HepG2 (cell line): ENCODE data around the gene HSD17B2. TPM values are rescaled to one million over a fixed set of nuclear protein-coding genes. Genes with fewer than 3 reads are reported as not detected.

Experiments used
- ATAC-seq: fragments of 200-7000 bp; cut with Tn5 transposase; 3 replicates; pipeline ENCODE4 v1.9.1; 2020; ENCODE audit warnings: mild to moderate bottlenecking, moderate library complexity
- BruUV-seq: library from RNA; stranded (reverse); fragments of 400-500 nt; replicated peaks from 2 replicates; lab custom pipeline; 2021; lab: Mats Ljungman, UMichigan
- CTCF ChIA-PET: fragments of 300-600 bp; formaldehyde crosslinking; extraction: SDS; loops from one replicate; lab custom pipeline; 2021; ENCODE audit warnings: low total read pairs, inconsistent platforms, low intra/inter-chr PET ratio; lab: Yijun Ruan, JAX
- POLR2A ChIA-PET: fragments of 350-600 bp; sonication (Branson Sonifier 250); formaldehyde crosslinking; loops from one replicate; lab custom pipeline; 2020; ENCODE audit warnings: antibody characterized with exemption, inconsistent platforms; lab: Yijun Ruan, JAX
- DNase-seq: peaks from one replicate; pipeline ENCODE4 v3.0.0-alpha.2; 2015; ENCODE audit warnings: low spot score
- FAIRE-seq: peaks from 3 replicates; lab custom pipeline; 2011; peaks lifted over from hg19 to GRCh38; lab: Jason Lieb, UNC
- H2AFZ ChIP-seq: one replicate; pipeline ENCODE4 v1.6.1; 2011; ENCODE audit warnings: low read length, inconsistent platforms
- H3K27ac ChIP-seq: fragments of 300-600 bp; 3 replicates; pipeline ENCODE4 v1.8.0; 2011; ENCODE audit warnings: mixed run types, mild to moderate bottlenecking, mixed read lengths, low read length, inconsistent platforms; ENCODE audit not compliant: insufficient read depth; ENCODE audit errors: extremely low read length
- H3K27me3 ChIP-seq, 2 experiments: fragments of 200-600 bp in 1 of 2; 2 replicates in 1 of 2; 3 replicates in 1 of 2; pipeline versions ENCODE4 v1.6.0 to v1.8.0; 2011; ENCODE audit warnings: low read length in 2 of 2, mild to moderate bottlenecking in 2 of 2, moderate library complexity in 2 of 2, inconsistent platforms in 1 of 2; ENCODE audit not compliant: insufficient read depth in 2 of 2, control insufficient read depth in 1 of 2
- H3K36me3 ChIP-seq, 2 experiments: fragments of 200-600 bp in 1 of 2; replicated peaks in 1 of 2; 2 replicates in 1 of 2; 3 replicates in 1 of 2; pipeline versions ENCODE4 v1.5.1 to v1.8.0; 2011; ENCODE audit warnings: low read length in 2 of 2, inconsistent platforms in 1 of 2; ENCODE audit not compliant: insufficient read depth in 2 of 2, control insufficient read depth in 1 of 2
- H3K4me1 ChIP-seq: 2 replicates; pipeline ENCODE4 v1.5.1; 2012; ENCODE audit warnings: low read length, inconsistent platforms; ENCODE audit not compliant: insufficient read depth
- H3K4me2 ChIP-seq: 2 replicates; pipeline ENCODE4 v1.6.0; 2011; ENCODE audit warnings: low read depth, low read length, inconsistent platforms
- H3K4me3 ChIP-seq, 3 experiments: fragments of 200-600 bp in 1 of 3; sonication (generic), shearing (Covaris generic) in 1 of 3; replicated peaks in 1 of 3; 2 replicates each; pipeline ENCODE4 v1.5.1; 2011 to 2016; ENCODE audit warnings: low read length in 3 of 3, inconsistent platforms in 2 of 3, low read depth in 2 of 3, mild to moderate bottlenecking in 2 of 3, control low read depth in 1 of 3, mixed read lengths in 1 of 3; ENCODE audit not compliant: insufficient read depth in 1 of 3
- H3K79me2 ChIP-seq: one replicate; pipeline ENCODE4 v1.6.1; 2011; ENCODE audit warnings: low read length, inconsistent platforms; ENCODE audit not compliant: insufficient read depth
- H3K9ac ChIP-seq: 2 replicates; pipeline ENCODE4 v1.6.0; 2011; ENCODE audit warnings: mild to moderate bottlenecking, low read depth, low read length, inconsistent platforms; ENCODE audit not compliant: insufficient read depth
- H3K9me3 ChIP-seq: 2 replicates; pipeline ENCODE4 v1.5.1; 2012; ENCODE audit warnings: mild to moderate bottlenecking, low read length
- H4K20me1 ChIP-seq: 2 replicates; pipeline ENCODE4 v1.6.0; 2011; ENCODE audit warnings: inconsistent platforms, mild to moderate bottlenecking, low read length, moderate library complexity; ENCODE audit not compliant: insufficient read depth
- JARID2 ChIP-seq: sonication (generic); formaldehyde crosslinking; IDR thresholded peaks from 2 replicates; pipeline ENCODE4 v1.8.1; 2023; ENCODE audit warnings: missing genetic modification reagents, inconsistent platforms; ENCODE audit not compliant: insufficient replicate concordance
- POLR2AphosphoS2 ChIP-seq: IDR thresholded peaks from 2 replicates; pipeline ENCODE4 v1.6.1; 2011; ENCODE audit warnings: low read depth, low read length, improper control_type of control experiment
- SIX4 ChIP-seq: sonication (generic); formaldehyde crosslinking; IDR thresholded peaks from 2 replicates; pipeline ENCODE4 v1.4.0; 2020; ENCODE audit warnings: missing genetic modification reagents
- ZBTB46 ChIP-seq: sonication (generic); formaldehyde crosslinking; IDR thresholded peaks from 2 replicates; pipeline ENCODE4 v1.4.0; 2020; ENCODE audit warnings: mild to moderate bottlenecking, missing genetic modification reagents, borderline replicate concordance
- ZNF329 ChIP-seq: sonication (generic); formaldehyde crosslinking; IDR thresholded peaks from 2 replicates; pipeline ENCODE4 v1.9.0; 2021; ENCODE audit warnings: low read depth, mild to moderate bottlenecking, missing genetic modification reagents
- in situ Hi-C: cut with HindIII; loops from 2 replicates; pipeline ENCODE4 v1.10.0; 2017; ENCODE audit warnings: low pct_unique_long_range_greater_than_20kb; ENCODE audit not compliant: extremely low pct_ligation_motif_present
- intact Hi-C: fragments of 100-400 bp; cut with micrococcal nuclease; formaldehyde crosslinking; loops from one replicate; pipeline ENCODE4 v1.10.0; 2022; ENCODE audit not compliant: unreplicated experiment
- polyA plus RNA-seq, 8 experiments: library from polyadenylated mRNA; depleted of rRNA in 3 of 8; stranded (reverse) in 7 of 8; unstranded in 1 of 8; fragments of >200 nt; fragmentation: Illumina TruSeq in 4 of 8; extraction: Trizol in 4 of 8; gene quantifications; 2 replicates each; pipeline versions ENCODE4 v1.2.1 to v1.2.3, GENCODE V29; 2011 to 2016; ENCODE audit warnings: low read depth in 4 of 8, missing spikeins in 1 of 8, mixed read lengths in 1 of 8; ENCODE audit not compliant: insufficient read depth in 1 of 8
- total RNA-seq, 5 experiments: library from RNA; depleted of rRNA; stranded (reverse); fragments of >200 nt; fragmentation: Illumina TruSeq; extraction: Trizol; gene quantifications; 2 replicates each; pipeline ENCODE4 v1.2.3, GENCODE V29; 2016; ENCODE audit warnings: low read depth in 1 of 5
- TF ChIP-seq, protein P1 (sequence below): sonication (generic); formaldehyde crosslinking; IDR thresholded peaks from 2 replicates; pipeline ENCODE4 v1.5.1; 2020; ENCODE audit warnings: missing genetic modification reagents, mild to moderate bottlenecking, borderline replicate concordance

Gene HSD17B2
- total and polyA plus RNA-seq, 2 of the 13 experiments (the other 11 are each of a cell fraction or from before 2014, with no cell fraction given), result 26.3 to 69.3 TPM

DNA sequence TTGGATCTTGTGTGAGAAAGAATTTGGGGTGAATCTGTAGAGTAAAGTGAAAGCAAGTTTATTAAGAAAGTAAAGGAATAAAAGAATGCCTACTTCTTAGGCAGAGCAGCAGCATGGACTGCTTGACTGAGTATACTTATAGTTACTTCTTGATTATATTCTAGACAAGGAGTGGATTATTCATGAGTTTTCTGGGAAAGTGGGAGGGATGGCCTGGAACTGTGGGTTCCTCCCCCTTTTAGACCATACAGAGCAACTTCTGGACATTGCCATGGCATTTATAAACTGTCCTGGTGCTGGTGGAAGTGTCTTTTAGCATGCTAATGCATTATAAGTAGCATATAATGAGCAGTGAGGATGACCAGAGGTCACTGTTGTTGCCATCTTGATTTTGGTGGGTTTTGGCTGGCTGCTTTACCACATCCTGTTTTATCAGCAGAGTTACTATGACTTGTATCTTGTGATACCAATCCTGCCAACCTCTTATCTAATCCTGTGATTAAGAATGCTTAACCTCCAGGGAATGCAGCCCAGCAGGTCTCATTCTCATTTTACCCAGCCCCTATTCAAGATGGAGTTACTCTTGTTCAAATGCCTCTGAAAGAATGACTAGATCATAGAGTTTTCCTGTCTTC is 58.7 kb downstream of the HSD17B2 start:
- intact Hi-C loops, result no loop called here
- Histone ChIP-seq H3K9ac (no peak overlapping the region), H4K20me1 (no peaks in the 10 kb centered on the region), H3K4me3 (no peak overlapping the region), H3K27me3 (no peaks in the 10 kb centered on the region), H3K27ac (no peak overlapping the region), H2AFZ (no peak overlapping the region), H3K4me2 (no peak overlapping the region), H3K9me3 (no peaks in the 10 kb centered on the region), H3K79me2 (no peaks in the 10 kb centered on the region), H3K36me3 (peaks cover 16 to 59% of the 10 kb centered on the region in 2 experiments), H3K4me1 (no peaks in the 10 kb centered on the region)
- FAIRE-seq (no peak), DNase-seq (no peak), ATAC-seq (no peak)
- CTCF ChIA-PET, result no interaction called here
- no TSS peak for BruUV-seq
- TF ChIP-seq JARID2 (CRISPR knock-in tag) (no peak), SIX4 (CRISPR knock-in tag) (no peak), POLR2AphosphoS2 (no peak), ZNF329 (CRISPR knock-in tag) (no peak), ZBTB46 (CRISPR knock-in tag) (no peak)
- TF ChIP-seq, protein P1, sequence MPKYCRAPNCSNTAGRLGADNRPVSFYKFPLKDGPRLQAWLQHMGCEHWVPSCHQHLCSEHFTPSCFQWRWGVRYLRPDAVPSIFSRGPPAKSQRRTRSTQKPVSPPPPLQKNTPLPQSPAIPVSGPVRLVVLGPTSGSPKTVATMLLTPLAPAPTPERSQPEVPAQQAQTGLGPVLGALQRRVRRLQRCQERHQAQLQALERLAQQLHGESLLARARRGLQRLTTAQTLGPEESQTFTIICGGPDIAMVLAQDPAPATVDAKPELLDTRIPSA (CRISPR knock-in tag), result no peak
- in situ Hi-C loops, result no loop called here
- POLR2A ChIA-PET, result no interaction called here
